Measurements from ENCODE around the gene NPAT.

- no peak for TF ChIP-seq CTCF (optimal IDR thresholded peaks at IDR 0.05 in 1 of 3, IDR thresholded peaks at IDR 0.05 in 1 of 3, conservative IDR thresholded peaks at IDR 0.05 in 1 of 3; ENCODE audit: extremely low read depth in 1 of 3, insufficient read depth in 2 of 3, low read length in 3 of 3)
- TF ChIP-seq EZH2 (IDR thresholded peaks at IDR 0.05; ENCODE audit: low read length), result no peak
Observed at GRCh38 chr11:108193725-108194124, 28.7 kb downstream of the NPAT start.

Measured in keratinocyte (primary cell).